ENCODE results near the gene GRIN3A. TPM values are rescaled to one million over a fixed set of nuclear protein-coding genes. Genes with fewer than 3 reads are reported as not detected.
A peak's percentile ranks its signal among the peaks of the same experiment; 100 is the strongest.

Gene GRIN3A
- total RNA-seq, 2 donors from 2014 or later = 0.80 to 1.5 TPM

GRCh38 chr9:101677861-101678260 is 60.6 kb downstream of the GRIN3A start:
- Histone ChIP-seq H3K27ac (no peak overlapping the region), H3K4me1 (replicated peaks) (no peaks in the 10 kb centered on the region), H3K36me3 (no peaks in the 10 kb centered on the region), H3K9me3 (no peaks in the 10 kb centered on the region), H3K4me3 (no peak overlapping the region), H3K27me3 (replicated peaks; ENCODE audit: insufficient read depth) (no peaks in the 10 kb centered on the region)
- intact Hi-C loops (cut with DNase I) = no loop called here
- no peak for DNase-seq (ENCODE audit: low spot score)
- no peak for TF ChIP-seq POLR2A (IDR thresholded peaks at IDR 0.05)
- TF ChIP-seq, protein P1, sequence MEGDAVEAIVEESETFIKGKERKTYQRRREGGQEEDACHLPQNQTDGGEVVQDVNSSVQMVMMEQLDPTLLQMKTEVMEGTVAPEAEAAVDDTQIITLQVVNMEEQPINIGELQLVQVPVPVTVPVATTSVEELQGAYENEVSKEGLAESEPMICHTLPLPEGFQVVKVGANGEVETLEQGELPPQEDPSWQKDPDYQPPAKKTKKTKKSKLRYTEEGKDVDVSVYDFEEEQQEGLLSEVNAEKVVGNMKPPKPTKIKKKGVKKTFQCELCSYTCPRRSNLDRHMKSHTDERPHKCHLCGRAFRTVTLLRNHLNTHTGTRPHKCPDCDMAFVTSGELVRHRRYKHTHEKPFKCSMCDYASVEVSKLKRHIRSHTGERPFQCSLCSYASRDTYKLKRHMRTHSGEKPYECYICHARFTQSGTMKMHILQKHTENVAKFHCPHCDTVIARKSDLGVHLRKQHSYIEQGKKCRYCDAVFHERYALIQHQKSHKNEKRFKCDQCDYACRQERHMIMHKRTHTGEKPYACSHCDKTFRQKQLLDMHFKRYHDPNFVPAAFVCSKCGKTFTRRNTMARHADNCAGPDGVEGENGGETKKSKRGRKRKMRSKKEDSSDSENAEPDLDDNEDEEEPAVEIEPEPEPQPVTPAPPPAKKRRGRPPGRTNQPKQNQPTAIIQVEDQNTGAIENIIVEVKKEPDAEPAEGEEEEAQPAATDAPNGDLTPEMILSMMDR (IDR thresholded peaks at IDR 0.05) = no peak
- TF ChIP-seq POLR2AphosphoS5 (IDR thresholded peaks at IDR 0.05) = no peak

DNA sequence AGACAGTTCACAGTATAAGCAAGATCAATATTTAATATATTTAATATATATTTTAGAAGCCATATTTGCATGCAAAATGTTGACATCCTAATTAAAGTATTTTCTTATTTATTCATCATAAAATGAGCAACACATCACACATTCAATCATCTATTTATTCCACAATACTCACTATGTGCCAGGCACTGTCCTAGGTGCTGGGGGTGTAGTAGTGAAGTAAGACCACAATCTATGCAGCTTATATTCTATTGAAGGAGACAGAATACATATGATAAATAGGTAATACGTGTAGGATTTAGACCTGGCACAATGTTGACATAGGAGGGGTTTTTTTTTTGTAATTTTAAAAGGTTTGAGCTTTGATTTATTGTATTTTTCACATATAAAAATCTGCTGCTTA is 63.1 kb downstream of the GRIN3A start:
- TF ChIP-seq POLR2A (IDR thresholded peaks at IDR 0.05) = no peak
- TF ChIP-seq, protein P1 (IDR thresholded peaks at IDR 0.05) = no peak
- no peak for TF ChIP-seq POLR2AphosphoS5 (IDR thresholded peaks at IDR 0.05)
- WGBS = 50% methylated on average over 1 of the region's 1 CpG
- no peaks in the 10 kb centered on the region for H3K4me1 ChIP-seq (replicated peaks)
- no peak overlapping the region for H3K27ac ChIP-seq
- no peaks in the 10 kb centered on the region for H3K27me3 ChIP-seq (replicated peaks; ENCODE audit: insufficient read depth)
- no peak overlapping the region for H3K4me3 ChIP-seq
- H3K9me3 ChIP-seq = no peaks in the 10 kb centered on the region
- H3K36me3 ChIP-seq = no peaks in the 10 kb centered on the region
- intact Hi-C loops (cut with DNase I) = no loop called here
- DNase-seq (ENCODE audit: low spot score) = no peak

DNA sequence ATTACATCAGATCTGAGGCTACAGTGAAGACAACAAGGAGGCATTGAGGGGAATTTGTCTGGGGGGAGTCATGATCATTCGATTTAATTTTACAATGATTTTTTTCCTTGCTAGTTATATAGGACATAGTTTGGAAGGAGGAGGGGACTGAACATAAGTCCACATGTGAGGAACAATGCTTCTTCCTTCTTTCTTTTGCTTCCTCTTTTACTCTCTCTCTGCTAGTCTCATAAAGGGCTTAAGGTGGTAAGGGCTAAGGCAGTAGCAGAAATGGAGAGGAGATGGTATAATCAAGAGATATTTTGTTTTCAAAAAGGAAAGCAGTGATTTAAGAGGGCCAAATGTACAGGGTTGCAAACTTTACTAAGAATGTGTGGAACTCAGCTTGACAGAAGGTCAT is 64.3 kb downstream of the GRIN3A start:
- no peaks in the 10 kb centered on the region for H3K9me3 ChIP-seq
- WGBS = 84% methylated on average over 1 of the region's 1 CpG
- no peak overlapping the region for H3K27ac ChIP-seq
- no peaks in the 10 kb centered on the region for H3K4me1 ChIP-seq (replicated peaks)
- intact Hi-C loops (cut with DNase I) = no loop called here
- no peaks in the 10 kb centered on the region for H3K36me3 ChIP-seq
- TF ChIP-seq POLR2AphosphoS5 (IDR thresholded peaks at IDR 0.05) = no peak
- TF ChIP-seq POLR2A (IDR thresholded peaks at IDR 0.05) = no peak
- TF ChIP-seq, protein P1 (IDR thresholded peaks at IDR 0.05) = no peak
- no peak for DNase-seq (ENCODE audit: low spot score)
- H3K27me3 ChIP-seq (replicated peaks; ENCODE audit: insufficient read depth) = no peaks in the 10 kb centered on the region
- H3K4me3 ChIP-seq = no peak overlapping the region

GRCh38 chr9:101673642-101674041 is 64.8 kb downstream of the GRIN3A start:
- DNase-seq (ENCODE audit: low spot score) = peak; percentile 38
- TF ChIP-seq POLR2AphosphoS5 (IDR thresholded peaks at IDR 0.05) = peak; percentile 15
- TF ChIP-seq POLR2A (IDR thresholded peaks at IDR 0.05) = no peak
- H3K4me3 ChIP-seq = no peak overlapping the region
- H3K27ac ChIP-seq = no peak overlapping the region
- intact Hi-C loops (cut with DNase I) = no loop called here
- H3K9me3 ChIP-seq = no peaks in the 10 kb centered on the region
- no peaks in the 10 kb centered on the region for H3K27me3 ChIP-seq (replicated peaks; ENCODE audit: insufficient read depth)
- H3K4me1 ChIP-seq (replicated peaks) = no peaks in the 10 kb centered on the region
- H3K36me3 ChIP-seq = no peaks in the 10 kb centered on the region
- 50% methylated on average over 2 of the region's 2 CpGs for WGBS

DNA sequence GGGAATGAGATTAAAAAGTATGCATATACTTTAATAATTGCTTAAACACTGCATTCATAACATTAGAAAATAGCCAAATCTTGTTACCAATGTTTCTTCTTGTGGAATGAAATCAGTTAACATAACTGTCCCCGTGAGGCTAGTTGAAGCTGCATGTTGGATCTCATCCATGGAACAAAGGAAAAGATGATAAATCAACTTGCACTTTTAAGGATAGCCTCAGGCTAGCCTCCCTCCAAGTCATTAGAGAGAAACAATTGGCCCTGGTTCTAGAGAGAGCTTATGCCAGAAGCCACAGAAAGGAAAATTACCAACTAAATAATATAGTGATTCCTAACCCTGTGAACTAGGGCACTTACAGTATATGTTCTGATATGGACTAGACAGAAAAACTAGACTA is 66.9 kb downstream of the GRIN3A start:
- Histone ChIP-seq H3K27me3 (replicated peaks; ENCODE audit: insufficient read depth) (no peaks in the 10 kb centered on the region), H3K9me3 (no peaks in the 10 kb centered on the region), H3K36me3 (no peaks in the 10 kb centered on the region), H3K4me3 (no peak overlapping the region), H3K4me1 (replicated peaks) (no peaks in the 10 kb centered on the region), H3K27ac (no peak overlapping the region)
- intact Hi-C loops (cut with DNase I) = no loop called here
- no peak for DNase-seq (ENCODE audit: low spot score)
- 12% methylated on average over 1 of the region's 1 CpG for WGBS
- no peak for TF ChIP-seq POLR2AphosphoS5 (IDR thresholded peaks at IDR 0.05)
- TF ChIP-seq, protein P1 (IDR thresholded peaks at IDR 0.05) = no peak
- TF ChIP-seq POLR2A (IDR thresholded peaks at IDR 0.05) = no peak
